Stimulated activated naive CD4-positive, alpha-beta T cell (primary cell): ENCODE data around the gene SPCS1.
A peak's percentile ranks its signal among the peaks of the same experiment; 100 is the strongest.

Source experiments
- DNase-seq, 6 experiments: peaks; one replicate each; lab custom pipeline; 2025; lab: John Stamatoyannopoulos, UW

SPCS1 gene

GRCh38 chr3:52730681-52731080 lies 24.8 kb downstream of the SPCS1 start:
- no peak for DNase-seq

GRCh38 chr3:52731590-52731989 lies 25.7 kb downstream of the SPCS1 start:
- DNase-seq: no peak

- DNase-seq: no peak
Observed at GRCh38 chr3:52733256-52733891, 27.5 kb downstream of the SPCS1 start.

- DNase-seq: no peak
Observed at GRCh38 chr3:52739730-52740129, 33.8 kb downstream of the SPCS1 start.

GRCh38 chr3:52742418-52743041 lies 36.6 kb downstream of the SPCS1 start:
- DNase-seq: peak in 2 of 6 experiments; percentile 21 to 36

- DNase-seq: no peak
Observed at GRCh38 chr3:52743152-52743551, 37.2 kb downstream of the SPCS1 start.

GRCh38 chr3:52743721-52744120 lies 37.8 kb downstream of the SPCS1 start:
- DNase-seq: no peak

GRCh38 chr3:52752045-52752660 lies 46.2 kb downstream of the SPCS1 start:
- DNase-seq: no peak

GRCh38 chr3:52754373-52754772 lies 48.5 kb downstream of the SPCS1 start:
- DNase-seq: no peak

GRCh38 chr3:52756141-52756540 lies 50.2 kb downstream of the SPCS1 start:
- DNase-seq: no peak
